Fibroblast of lung (primary cell): ENCODE measurements around the gene ZC3H12C. TPM values are rescaled to one million over a fixed set of nuclear protein-coding genes. Genes with fewer than 3 reads are reported as not detected.

Experiments used
- DNase-seq, 2 donors: peaks; one replicate each; pipeline versions ENCODE4 v3.0.0 to v3.0.0-alpha.2; 2010; ENCODE audit warnings: low read depth in 2 of 2
- H2AFZ ChIP-seq: 2 replicates; pipeline ENCODE4 v1.5.1; 2012; ENCODE audit warnings: low read length, control low read depth, inconsistent platforms
- H3K27ac ChIP-seq: 2 replicates; pipeline ENCODE4 v1.5.1; 2011; ENCODE audit warnings: low read length, control low read depth; ENCODE audit not compliant: insufficient read depth
- H3K27me3 ChIP-seq: 2 replicates; pipeline ENCODE4 v1.5.1; 2011; ENCODE audit warnings: mild to moderate bottlenecking, low read length; ENCODE audit not compliant: control insufficient read depth, insufficient read depth
- H3K36me3 ChIP-seq: 2 replicates; pipeline ENCODE4 v1.5.1; 2011; ENCODE audit warnings: low read length; ENCODE audit not compliant: control insufficient read depth, insufficient read depth
- H3K4me1 ChIP-seq: 2 replicates; pipeline ENCODE4 v1.5.1; 2011; ENCODE audit warnings: low read length; ENCODE audit not compliant: control insufficient read depth, insufficient read depth; ENCODE audit errors: extremely low read depth
- H3K4me2 ChIP-seq: 2 replicates; pipeline ENCODE4 v1.5.1; 2011; ENCODE audit warnings: low read length, control low read depth; ENCODE audit not compliant: insufficient read depth; ENCODE audit errors: extremely low read depth
- H3K4me3 ChIP-seq, 4 experiments: fragments of 200-600 bp in 1 of 4; sonication (generic) in 1 of 4; replicated peaks in 1 of 4; 2 replicates each; pipeline ENCODE4 v1.5.1; 2011 to 2016; ENCODE audit warnings: low read length in 4 of 4, low read depth in 3 of 4, mild to moderate bottlenecking in 3 of 4, control low read depth in 2 of 4, inconsistent platforms in 1 of 4, mixed read lengths in 1 of 4; ENCODE audit not compliant: insufficient read depth in 1 of 4; ENCODE audit errors: control extremely low read depth in 1 of 4
- H3K79me2 ChIP-seq: 2 replicates; pipeline ENCODE4 v1.5.1; 2012; ENCODE audit warnings: mild to moderate bottlenecking, low read length, inconsistent platforms; ENCODE audit not compliant: control insufficient read depth, insufficient read depth
- H3K9ac ChIP-seq: 2 replicates; pipeline ENCODE4 v1.5.1; 2011; ENCODE audit warnings: mild to moderate bottlenecking, low read length, control low read depth; ENCODE audit not compliant: insufficient read depth
- H3K9me3 ChIP-seq: 2 replicates; pipeline ENCODE4 v1.5.1; 2012; ENCODE audit warnings: low read depth, low read length; ENCODE audit not compliant: control insufficient read depth, insufficient read depth
- H4K20me1 ChIP-seq: 2 replicates; pipeline ENCODE4 v1.5.1; 2011; ENCODE audit warnings: low read length; ENCODE audit not compliant: control insufficient read depth, insufficient read depth; ENCODE audit errors: extremely low read depth
- EZH2 ChIP-seq: IDR thresholded peaks from 2 replicates; pipeline ENCODE4 v1.5.1; 2012; ENCODE audit warnings: low read length, control low read depth, mild to moderate bottlenecking; ENCODE audit errors: missing control alignments
- polyA plus RNA-seq, 2 donors: library from polyadenylated mRNA; depleted of rRNA in 1 of 2; stranded (reverse) in 1 of 2; unstranded in 1 of 2; fragments of >200 nt; gene quantifications; 2 replicates each; pipeline ENCODE4 v1.2.1, GENCODE V29; 2011 to 2012; ENCODE audit warnings: missing spikeins in 1 of 2
- total RNA-seq: library from RNA; depleted of rRNA; stranded (reverse); fragments of >200 nt; gene quantifications from 2 replicates; pipeline ENCODE4 v1.2.1, GENCODE V29; 2014
- TF ChIP-seq, protein P1 (sequence below), 2 donors: IDR thresholded peaks in 1 of 2; conservative IDR thresholded peaks in 1 of 2; 1 replicate in 1 of 2; 2 replicates in 1 of 2; pipeline ENCODE4 v1.5.1; 2011 to 2012; ENCODE audit warnings: low read length in 2 of 2, control low read depth in 1 of 2, inconsistent platforms in 1 of 2, low read depth in 1 of 2, mild to moderate bottlenecking in 1 of 2

Gene ZC3H12C
- total and polyA plus RNA-seq, 2 donors (not counting 1 experiment from before 2014, with no cell fraction given), result 7.2 to 10.1 TPM

- Histone ChIP-seq H3K4me3 (no peak overlapping the region), H2AFZ (no peak overlapping the region), H3K36me3 (no peaks in the 10 kb centered on the region), H3K4me1 (peaks cover 5% of the 10 kb centered on the region), H3K4me2 (no peak overlapping the region), H3K9me3 (no peaks in the 10 kb centered on the region), H3K27me3 (no peaks in the 10 kb centered on the region), H4K20me1 (no peaks in the 10 kb centered on the region), H3K79me2 (peaks cover 28% of the 10 kb centered on the region), H3K9ac (no peak overlapping the region), H3K27ac (no peak overlapping the region)
- DNase-seq, result no peak
- TF ChIP-seq, protein P1, sequence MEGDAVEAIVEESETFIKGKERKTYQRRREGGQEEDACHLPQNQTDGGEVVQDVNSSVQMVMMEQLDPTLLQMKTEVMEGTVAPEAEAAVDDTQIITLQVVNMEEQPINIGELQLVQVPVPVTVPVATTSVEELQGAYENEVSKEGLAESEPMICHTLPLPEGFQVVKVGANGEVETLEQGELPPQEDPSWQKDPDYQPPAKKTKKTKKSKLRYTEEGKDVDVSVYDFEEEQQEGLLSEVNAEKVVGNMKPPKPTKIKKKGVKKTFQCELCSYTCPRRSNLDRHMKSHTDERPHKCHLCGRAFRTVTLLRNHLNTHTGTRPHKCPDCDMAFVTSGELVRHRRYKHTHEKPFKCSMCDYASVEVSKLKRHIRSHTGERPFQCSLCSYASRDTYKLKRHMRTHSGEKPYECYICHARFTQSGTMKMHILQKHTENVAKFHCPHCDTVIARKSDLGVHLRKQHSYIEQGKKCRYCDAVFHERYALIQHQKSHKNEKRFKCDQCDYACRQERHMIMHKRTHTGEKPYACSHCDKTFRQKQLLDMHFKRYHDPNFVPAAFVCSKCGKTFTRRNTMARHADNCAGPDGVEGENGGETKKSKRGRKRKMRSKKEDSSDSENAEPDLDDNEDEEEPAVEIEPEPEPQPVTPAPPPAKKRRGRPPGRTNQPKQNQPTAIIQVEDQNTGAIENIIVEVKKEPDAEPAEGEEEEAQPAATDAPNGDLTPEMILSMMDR (conservative IDR thresholded peaks at IDR 0.05 in 1 of 2, IDR thresholded peaks at IDR 0.05 in 1 of 2; ENCODE audit: low read depth in 1 of 2, low read length in 2 of 2), result no peak
- TF ChIP-seq EZH2, result no peak
These were observed 31.4 kb downstream of the ZC3H12C start for GRCh38 chr11:110124605-110125004.

DNA sequence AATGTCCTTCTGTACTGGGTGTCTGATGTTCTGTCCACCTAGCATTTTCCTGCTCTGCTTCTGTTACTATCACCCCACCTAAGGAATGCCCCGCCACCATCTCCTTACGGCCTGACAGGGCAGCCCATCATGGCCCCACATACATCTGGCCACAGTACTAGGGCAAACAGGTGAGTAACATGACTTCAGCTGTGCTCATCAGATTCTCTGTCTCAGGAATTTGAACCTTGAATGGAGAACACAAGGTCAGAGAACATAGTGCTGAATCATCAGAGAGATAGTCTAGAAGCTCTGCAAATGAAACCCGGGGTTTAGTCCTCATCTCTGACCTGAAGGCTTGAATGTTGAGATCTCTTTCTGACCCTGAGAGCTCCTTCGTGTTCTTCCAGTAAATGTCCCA lies 32.4 kb downstream of the ZC3H12C start:
- Histone ChIP-seq H3K79me2 (peaks cover 30% of the 10 kb centered on the region), H3K4me2 (peak overlapping the region; percentile 29), H3K4me3 (no peak overlapping the region)

GRCh38 chr11:110126936-110127335 lies 33.7 kb downstream of the ZC3H12C start:
- Histone ChIP-seq H3K4me2 (no peak overlapping the region), H3K36me3 (no peaks in the 10 kb centered on the region), H4K20me1 (no peaks in the 10 kb centered on the region), H2AFZ (no peak overlapping the region), H3K4me1 (peaks cover 3% of the 10 kb centered on the region), H3K4me3 (no peak overlapping the region), H3K27me3 (no peaks in the 10 kb centered on the region), H3K79me2 (peaks cover 34% of the 10 kb centered on the region), H3K9ac (no peak overlapping the region), H3K27ac (no peak overlapping the region), H3K9me3 (no peaks in the 10 kb centered on the region)
- DNase-seq, result peak in 1 of 2 donors; percentile 25
- TF ChIP-seq, protein P1 (conservative IDR thresholded peaks at IDR 0.05 in 1 of 2, IDR thresholded peaks at IDR 0.05 in 1 of 2; ENCODE audit: low read depth in 1 of 2, low read length in 2 of 2), result no peak
- TF ChIP-seq EZH2, result no peak

More for the DNA sequence above, 32.4 kb downstream of the ZC3H12C start:
- Histone ChIP-seq H3K9me3 (no peaks in the 10 kb centered on the region), H3K36me3 (no peaks in the 10 kb centered on the region), H3K27ac (no peak overlapping the region), H3K27me3 (no peaks in the 10 kb centered on the region), H2AFZ (no peak overlapping the region), H3K9ac (no peak overlapping the region), H3K4me1 (peaks cover 5% of the 10 kb centered on the region), H4K20me1 (no peaks in the 10 kb centered on the region)
- DNase-seq, result peak in 1 of 2 donors; percentile 75
- no peak for TF ChIP-seq EZH2
